Neural cell (in vitro differentiated cells): ENCODE measurements around the gene P2RY14. TPM values are rescaled to one million over a fixed set of nuclear protein-coding genes. Genes with fewer than 3 reads are reported as not detected.

Source experiments
- H2AFZ ChIP-seq: fragments of 200-600, 300-800 bp; sonication (generic), shearing (Covaris generic); 2 replicates; pipeline ENCODE4 v1.6.0; 2014; ENCODE audit warnings: low read depth, mild to moderate bottlenecking, antibody characterized with exemption, low read length, moderate library complexity
- H3F3A ChIP-seq: fragments of 200-600 bp; shearing (Covaris generic); 2 replicates; pipeline ENCODE4 v1.6.1; 2016; ENCODE audit warnings: mild to moderate bottlenecking, moderate library complexity, mixed read lengths, antibody characterized with exemption, low read length; ENCODE audit not compliant: insufficient read depth, poor library complexity, severe bottlenecking
- H3K27ac ChIP-seq: fragments of 200-600, 300-800 bp; sonication (generic), shearing (Covaris generic); 2 replicates; pipeline ENCODE4 v1.5.1; 2014; ENCODE audit warnings: mild to moderate bottlenecking, low read length, moderate library complexity
- H3K27me3 ChIP-seq: fragments of 300-800, 200-600 bp; sonication (generic), shearing (Covaris generic); 2 replicates; pipeline ENCODE4 v1.6.0; 2014; ENCODE audit warnings: mild to moderate bottlenecking, low read depth, low read length, moderate library complexity; ENCODE audit not compliant: insufficient read depth
- H3K36me3 ChIP-seq: fragments of 300-800, 200-600 bp; sonication (generic), shearing (Covaris generic); 2 replicates; pipeline ENCODE4 v1.5.1; 2014; ENCODE audit warnings: mild to moderate bottlenecking, antibody characterized with exemption, low read length, moderate library complexity; ENCODE audit not compliant: insufficient read depth
- H3K4me2 ChIP-seq: fragments of 300-800, 200-600 bp; sonication (generic), shearing (Covaris generic); 2 replicates; pipeline ENCODE4 v1.6.0; 2014; ENCODE audit warnings: mild to moderate bottlenecking, low read length
- H3K4me3 ChIP-seq: fragments of 300-800, 200-600 bp; sonication (generic), shearing (Covaris generic); 2 replicates; pipeline ENCODE4 v1.5.1; 2014; ENCODE audit warnings: mild to moderate bottlenecking, low read length, moderate library complexity
- H3K79me2 ChIP-seq: fragments of 200-600 bp; shearing (Covaris generic); replicated peaks from 2 replicates; pipeline ENCODE4 v1.6.0; 2014; ENCODE audit warnings: mild to moderate bottlenecking, low read length, moderate library complexity; ENCODE audit not compliant: insufficient read depth
- H3K9ac ChIP-seq: fragments of 300-800, 200-600 bp; sonication (generic), shearing (Covaris generic); 2 replicates; pipeline ENCODE4 v1.6.1; 2016; ENCODE audit warnings: mild to moderate bottlenecking, low read length, mixed read lengths
- H3K9me2 ChIP-seq: fragments of 200-600 bp; shearing (Covaris generic); 2 replicates; pipeline ENCODE4 v1.6.1; 2016; ENCODE audit warnings: mild to moderate bottlenecking, low read length, mixed read lengths; ENCODE audit not compliant: insufficient read depth
- H3K9me3 ChIP-seq: fragments of 200-600, 300-800 bp; sonication (generic), shearing (Covaris generic); 2 replicates; pipeline ENCODE4 v1.6.1; 2016; ENCODE audit warnings: mild to moderate bottlenecking, mixed run types, low read length, moderate library complexity, mixed read lengths
- H4K20me1 ChIP-seq: fragments of 200-600 bp; shearing (Covaris generic); 2 replicates; pipeline ENCODE4 v1.6.1; 2016; ENCODE audit warnings: mild to moderate bottlenecking, mixed run types; ENCODE audit not compliant: insufficient read depth
- CTCF ChIP-seq: fragments of 450-650 bp; IDR thresholded peaks from 2 replicates; pipeline ENCODE4 v1.5.1; 2014; ENCODE audit warnings: antibody characterized with exemption, mild to moderate bottlenecking, moderate library complexity; ENCODE audit not compliant: poor library complexity, severe bottlenecking
- EP300 ChIP-seq: fragments of 450-650 bp; conservative IDR thresholded peaks from 2 replicates; pipeline ENCODE4 v1.6.1; 2014; ENCODE audit warnings: antibody characterized with exemption, mild to moderate bottlenecking, moderate library complexity; ENCODE audit not compliant: poor library complexity, severe bottlenecking
- EZH2 ChIP-seq: fragments of 200-600, 300-800 bp; shearing (Covaris generic), sonication (generic); IDR thresholded peaks from 2 replicates; pipeline ENCODE4 v1.6.1; 2014; ENCODE audit warnings: antibody characterized with exemption, low read length, borderline replicate concordance, mild to moderate bottlenecking; ENCODE audit not compliant: insufficient read depth, poor library complexity, severe bottlenecking
- MXI1 ChIP-seq: fragments of 450-650 bp; conservative IDR thresholded peaks from 2 replicates; pipeline ENCODE4 v1.6.1; 2014; ENCODE audit warnings: antibody characterized with exemption, mild to moderate bottlenecking; ENCODE audit not compliant: poor library complexity, severe bottlenecking
- POLR2AphosphoS5 ChIP-seq: IDR thresholded peaks from 2 replicates; pipeline ENCODE4 v1.6.1; 2012
- RAD21 ChIP-seq: fragments of 450-650 bp; conservative IDR thresholded peaks from 2 replicates; pipeline ENCODE4 v1.6.1; 2014; ENCODE audit warnings: antibody characterized with exemption, mild to moderate bottlenecking, moderate library complexity
- SMC3 ChIP-seq: fragments of 450-650 bp; conservative IDR thresholded peaks from 2 replicates; pipeline ENCODE4 v1.6.1; 2014; ENCODE audit warnings: antibody characterized with exemption, mild to moderate bottlenecking, moderate library complexity; ENCODE audit not compliant: poor library complexity
- TAF1 ChIP-seq: IDR thresholded peaks from 2 replicates; pipeline ENCODE4 v1.6.1; 2012; ENCODE audit warnings: low read depth
- polyA plus RNA-seq: library from polyadenylated mRNA; depleted of rRNA; stranded (reverse); fragments of >200 nt; gene quantifications from 2 replicates; pipeline ENCODE4 v1.2.3, GENCODE V29; 2014
- TF ChIP-seq, protein P1 (sequence below): IDR thresholded peaks from 2 replicates; pipeline ENCODE4 v1.6.1; 2012; ENCODE audit warnings: borderline replicate concordance

Gene P2RY14
- polyA plus RNA-seq, 1 donor from 2014 or later = not detected

DNA sequence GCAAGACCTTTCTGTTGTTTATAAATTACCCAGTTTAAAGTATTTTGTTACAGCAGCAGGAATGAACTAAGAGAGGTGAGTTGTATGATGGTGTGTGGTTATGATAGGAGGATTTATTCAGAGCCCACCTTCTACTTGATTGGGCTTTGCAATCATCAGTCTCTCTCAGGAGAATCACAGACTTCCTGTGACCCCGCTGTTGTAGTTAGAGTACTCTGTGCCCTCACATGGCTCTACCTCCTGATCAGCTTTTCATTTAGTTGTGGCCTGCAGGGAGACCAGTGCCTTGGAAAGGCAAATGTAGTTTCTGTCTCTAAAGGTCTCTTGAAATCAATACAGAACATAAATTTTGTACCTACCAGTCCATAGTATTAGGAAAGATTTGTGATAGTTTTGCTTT is 7.6 kb upstream of the P2RY14 start (continued):
- TF ChIP-seq, protein P1, sequence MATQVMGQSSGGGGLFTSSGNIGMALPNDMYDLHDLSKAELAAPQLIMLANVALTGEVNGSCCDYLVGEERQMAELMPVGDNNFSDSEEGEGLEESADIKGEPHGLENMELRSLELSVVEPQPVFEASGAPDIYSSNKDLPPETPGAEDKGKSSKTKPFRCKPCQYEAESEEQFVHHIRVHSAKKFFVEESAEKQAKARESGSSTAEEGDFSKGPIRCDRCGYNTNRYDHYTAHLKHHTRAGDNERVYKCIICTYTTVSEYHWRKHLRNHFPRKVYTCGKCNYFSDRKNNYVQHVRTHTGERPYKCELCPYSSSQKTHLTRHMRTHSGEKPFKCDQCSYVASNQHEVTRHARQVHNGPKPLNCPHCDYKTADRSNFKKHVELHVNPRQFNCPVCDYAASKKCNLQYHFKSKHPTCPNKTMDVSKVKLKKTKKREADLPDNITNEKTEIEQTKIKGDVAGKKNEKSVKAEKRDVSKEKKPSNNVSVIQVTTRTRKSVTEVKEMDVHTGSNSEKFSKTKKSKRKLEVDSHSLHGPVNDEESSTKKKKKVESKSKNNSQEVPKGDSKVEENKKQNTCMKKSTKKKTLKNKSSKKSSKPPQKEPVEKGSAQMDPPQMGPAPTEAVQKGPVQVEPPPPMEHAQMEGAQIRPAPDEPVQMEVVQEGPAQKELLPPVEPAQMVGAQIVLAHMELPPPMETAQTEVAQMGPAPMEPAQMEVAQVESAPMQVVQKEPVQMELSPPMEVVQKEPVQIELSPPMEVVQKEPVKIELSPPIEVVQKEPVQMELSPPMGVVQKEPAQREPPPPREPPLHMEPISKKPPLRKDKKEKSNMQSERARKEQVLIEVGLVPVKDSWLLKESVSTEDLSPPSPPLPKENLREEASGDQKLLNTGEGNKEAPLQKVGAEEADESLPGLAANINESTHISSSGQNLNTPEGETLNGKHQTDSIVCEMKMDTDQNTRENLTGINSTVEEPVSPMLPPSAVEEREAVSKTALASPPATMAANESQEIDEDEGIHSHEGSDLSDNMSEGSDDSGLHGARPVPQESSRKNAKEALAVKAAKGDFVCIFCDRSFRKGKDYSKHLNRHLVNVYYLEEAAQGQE = no peak
- no peak for TF ChIP-seq MXI1
- TF ChIP-seq TAF1 = no peak

GRCh38 chr3:151283907-151284461 is 5.6 kb upstream of the P2RY14 start:
- no peak for TF ChIP-seq MXI1
- no peak for TF ChIP-seq EZH2
- TF ChIP-seq, protein P1 = no peak
- TF ChIP-seq TAF1 = no peak
- no peak for TF ChIP-seq CTCF
- no peak overlapping the region for H2AFZ ChIP-seq
- no peaks in the 10 kb centered on the region for H3K27me3 ChIP-seq
- no peak overlapping the region for H3K27ac ChIP-seq
- H3K4me3 ChIP-seq = no peak overlapping the region
- H3K9me3 ChIP-seq = no peaks in the 10 kb centered on the region
- no peaks in the 10 kb centered on the region for H3K9me2 ChIP-seq
- H3K9ac ChIP-seq = no peak overlapping the region
- H4K20me1 ChIP-seq = no peaks in the 10 kb centered on the region
- H3K79me2 ChIP-seq = no peaks in the 10 kb centered on the region
- no peaks in the 10 kb centered on the region for H3F3A ChIP-seq
- no peaks in the 10 kb centered on the region for H3K36me3 ChIP-seq
- H3K4me2 ChIP-seq = no peak overlapping the region

DNA sequence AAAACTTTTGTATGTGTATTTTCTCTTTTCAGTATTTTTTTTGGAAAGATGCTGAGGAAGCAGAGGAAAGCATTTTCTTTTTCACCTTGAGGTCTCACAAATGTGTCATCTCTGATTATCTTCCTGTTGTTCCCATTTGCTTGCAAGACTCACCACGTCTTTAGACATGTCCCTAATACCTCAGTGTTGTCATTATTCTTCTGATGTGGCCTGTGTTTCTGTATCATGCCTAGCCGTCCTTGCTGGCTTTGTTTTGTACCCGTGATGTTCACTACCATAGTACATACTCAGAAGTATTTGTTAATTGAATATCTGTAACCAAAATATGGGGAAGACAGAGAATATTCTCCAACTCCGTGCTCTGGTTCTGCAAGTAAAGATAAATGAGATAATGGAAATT is 5.0 kb upstream of the P2RY14 start:
- Histone ChIP-seq H3K79me2 (no peaks in the 10 kb centered on the region), H2AFZ (no peak overlapping the region), H4K20me1 (no peaks in the 10 kb centered on the region), H3K9me2 (no peaks in the 10 kb centered on the region), H3K9ac (no peak overlapping the region), H3K9me3 (no peaks in the 10 kb centered on the region), H3K36me3 (no peaks in the 10 kb centered on the region), H3K4me2 (no peak overlapping the region), H3K4me3 (no peak overlapping the region), H3F3A (no peaks in the 10 kb centered on the region), H3K27ac (no peak overlapping the region), H3K27me3 (no peaks in the 10 kb centered on the region)
- TF ChIP-seq RAD21 (no peak), CTCF (no peak), MXI1 (no peak), SMC3 (no peak), EP300 (no peak), EZH2 (no peak), POLR2AphosphoS5 (no peak), TAF1 (no peak)
- TF ChIP-seq, protein P1 = no peak
